Measurements from ENCODE around the gene KLHL20.

GRCh38 chr1:173753830-173754229 lies 39.0 kb downstream of the KLHL20 start:
- TF ChIP-seq CTCF (IDR thresholded peaks at IDR 0.05; ENCODE audit: insufficient read depth, low read depth, low read length) (no peak), EZH2 (IDR thresholded peaks at IDR 0.05; ENCODE audit: insufficient read depth, low read length) (no peak)

All from astrocyte (in vitro differentiated cells and primary cell).